H1 (cell line): ENCODE results near the gene CADPS. TPM values are rescaled to one million over a fixed set of nuclear protein-coding genes. Genes with fewer than 3 reads are reported as not detected.

Experiments used
- CTCF ChIA-PET: fragments of 300-600 bp; sonication (Branson Sonifier 250); formaldehyde crosslinking; loops from one replicate; lab custom pipeline; 2021; ENCODE audit not compliant: partially characterized antibody; lab: Charles Lee
- POLR2A ChIA-PET: fragments of 300-600 bp; sonication (Branson Sonifier 250); formaldehyde crosslinking; loops from one replicate; lab custom pipeline; 2021; ENCODE audit warnings: inconsistent platforms; ENCODE audit not compliant: partially characterized antibody; lab: Charles Lee
- DNase-seq, 2 experiments: peaks; one replicate each; pipeline versions ENCODE4 v3.0.0 to v3.0.0-alpha.2; 2010 to 2022; ENCODE audit warnings: low spot score in 2 of 2, low read depth in 1 of 2, mixed read lengths in 1 of 2
- FAIRE-seq: peaks from 2 replicates; lab custom pipeline; 2011; peaks lifted over from hg19 to GRCh38; lab: Jason Lieb, UNC
- H2AFZ ChIP-seq: 2 replicates; pipeline ENCODE4 v1.8.1; 2012; ENCODE audit warnings: low read length, inconsistent platforms
- H2AK5ac ChIP-seq: 2 replicates; pipeline ENCODE4 v1.6.1; 2013; ENCODE audit warnings: low read depth, low read length
- H2BK120ac ChIP-seq: replicated peaks from 2 replicates; pipeline ENCODE3; 2013; ENCODE audit warnings: low read depth, low read length, inconsistent platforms
- H2BK12ac ChIP-seq: 2 replicates; pipeline ENCODE4 v1.6.1; 2013; ENCODE audit warnings: low read depth, low read length
- H2BK15ac ChIP-seq: 2 replicates; pipeline ENCODE4 v1.6.1; 2013; ENCODE audit warnings: low read length
- H2BK20ac ChIP-seq: 2 replicates; pipeline ENCODE4 v1.6.1; 2013; ENCODE audit warnings: low read length
- H2BK5ac ChIP-seq: 2 replicates; pipeline ENCODE4 v1.6.1; 2013; ENCODE audit warnings: low read depth, low read length
- H3K14ac ChIP-seq: 2 replicates; pipeline ENCODE4 v1.6.1; 2013; ENCODE audit warnings: inconsistent platforms; ENCODE audit not compliant: insufficient read length
- H3K18ac ChIP-seq: 2 replicates; pipeline ENCODE4 v1.6.1; 2013; ENCODE audit warnings: low read length; ENCODE audit errors: extremely low read depth
- H3K23ac ChIP-seq: 2 replicates; pipeline ENCODE4 v1.6.1; 2013; ENCODE audit warnings: inconsistent platforms; ENCODE audit not compliant: insufficient read length
- H3K23me2 ChIP-seq: 2 replicates; pipeline ENCODE4 v1.6.1; 2013; ENCODE audit warnings: low read depth, low read length
- H3K27ac ChIP-seq: 2 replicates; pipeline ENCODE4 v1.6.1; 2011; ENCODE audit warnings: low read depth, low read length, inconsistent platforms
- H3K27me3 ChIP-seq, 4 experiments: replicated peaks in 1 of 4; 1 replicate in 1 of 4; 2 replicates in 3 of 4; pipeline versions ENCODE4 v1.6.1 to v1.8.1; 2011 to 2013; ENCODE audit warnings: low read length in 3 of 4, mild to moderate bottlenecking in 3 of 4, inconsistent platforms in 2 of 4, mixed read lengths in 2 of 4, moderate library complexity in 1 of 4; ENCODE audit not compliant: control insufficient read depth in 3 of 4, insufficient read depth in 3 of 4; ENCODE audit errors: extremely low read depth in 1 of 4
- H3K36me3 ChIP-seq, 4 experiments: 2 replicates each; pipeline versions ENCODE4 v1.6.1 to v1.8.1; 2011 to 2013; ENCODE audit warnings: mild to moderate bottlenecking in 4 of 4, low read length in 3 of 4, moderate library complexity in 2 of 4, control low read depth in 1 of 4, inconsistent platforms in 1 of 4; ENCODE audit not compliant: insufficient read depth in 4 of 4, control insufficient read depth in 2 of 4
- H3K4ac ChIP-seq: replicated peaks from 2 replicates; pipeline ENCODE3; 2013; ENCODE audit warnings: low read length, low read depth, mixed read lengths, inconsistent platforms; ENCODE audit not compliant: insufficient read length
- H3K4me1 ChIP-seq, 4 experiments: replicated peaks in 1 of 4; 1 replicate in 1 of 4; 2 replicates in 3 of 4; pipeline versions ENCODE4 v1.6.1 to v1.8.1; 2011 to 2013; ENCODE audit warnings: low read length in 3 of 4, inconsistent platforms in 2 of 4, mixed read lengths in 1 of 4; ENCODE audit not compliant: insufficient read depth in 4 of 4, control insufficient read depth in 3 of 4
- H3K4me2 ChIP-seq, 2 experiments: 2 replicates each; pipeline versions ENCODE4 v1.6.1 to v1.8.1; 2011 to 2013; ENCODE audit warnings: low read depth in 2 of 2, low read length in 2 of 2, control low read depth in 1 of 2, inconsistent platforms in 1 of 2, mild to moderate bottlenecking in 1 of 2; ENCODE audit not compliant: insufficient read depth in 1 of 2
- H3K4me3 ChIP-seq, 4 experiments: fragments of 200-600, 300-600 bp in 1 of 4; sonication (generic), shearing (Covaris generic), sonication (Bioruptor Twin) in 1 of 4; 2 replicates each; pipeline versions ENCODE4 v1.5.1 to v1.8.1; 2011 to 2016; ENCODE audit warnings: low read length in 4 of 4, low read depth in 3 of 4, control low read depth in 2 of 4, inconsistent platforms in 2 of 4, mild to moderate bottlenecking in 2 of 4, mixed read lengths in 1 of 4, moderate library complexity in 1 of 4; ENCODE audit not compliant: insufficient read depth in 2 of 4; ENCODE audit errors: extremely low read depth in 1 of 4
- H3K56ac ChIP-seq: replicated peaks from 2 replicates; pipeline ENCODE3; 2013; ENCODE audit warnings: low read depth, mild to moderate bottlenecking, mixed read lengths, low read length, inconsistent platforms; ENCODE audit not compliant: insufficient read length
- H3K79me1 ChIP-seq: 2 replicates; pipeline ENCODE4 v1.6.1; 2013; ENCODE audit warnings: low read depth, low read length, control low read depth
- H3K79me2 ChIP-seq, 2 experiments: 2 replicates each; pipeline versions ENCODE4 v1.6.1 to v1.8.1; 2012 to 2013; ENCODE audit warnings: low read length in 2 of 2, mild to moderate bottlenecking in 2 of 2, inconsistent platforms in 1 of 2; ENCODE audit not compliant: insufficient read depth in 2 of 2, control insufficient read depth in 1 of 2
- H3K9ac ChIP-seq, 4 experiments: replicated peaks in 1 of 4; 1 replicate in 1 of 4; 2 replicates in 3 of 4; pipeline versions ENCODE4 v1.6.1 to v1.8.1; 2011 to 2013; ENCODE audit warnings: low read depth in 3 of 4, low read length in 3 of 4, control low read depth in 2 of 4, mild to moderate bottlenecking in 2 of 4, moderate library complexity in 2 of 4, inconsistent platforms in 1 of 4; ENCODE audit errors: extremely low read depth in 1 of 4
- H3K9me3 ChIP-seq, 2 experiments: 2 replicates each; pipeline versions ENCODE4 v1.6.1 to v1.8.1; 2012 to 2013; ENCODE audit warnings: mild to moderate bottlenecking in 2 of 2, moderate library complexity in 2 of 2, control low read depth in 1 of 2, inconsistent platforms in 1 of 2, low read depth in 1 of 2, low read length in 1 of 2, mixed read lengths in 1 of 2; ENCODE audit not compliant: insufficient read depth in 2 of 2
- H4K20me1 ChIP-seq, 2 experiments: replicated peaks in 1 of 2; 2 replicates each; pipeline versions ENCODE3 to v1.8.1; 2011 to 2013; ENCODE audit warnings: inconsistent platforms in 2 of 2, low read length in 2 of 2, mild to moderate bottlenecking in 1 of 2; ENCODE audit not compliant: insufficient read depth in 2 of 2, control insufficient read depth in 1 of 2
- H4K5ac ChIP-seq: 2 replicates; pipeline ENCODE4 v1.6.1; 2013; ENCODE audit warnings: low read length, low read depth, mixed read lengths, inconsistent platforms; ENCODE audit not compliant: insufficient read length
- H4K8ac ChIP-seq: 2 replicates; pipeline ENCODE4 v1.8.0; 2013; ENCODE audit warnings: mild to moderate bottlenecking, moderate library complexity, low read length, inconsistent platforms; ENCODE audit not compliant: insufficient read depth; ENCODE audit errors: extremely low read depth
- H4K91ac ChIP-seq: replicated peaks from 2 replicates; pipeline ENCODE3; 2013; ENCODE audit warnings: low read length, mixed read lengths, inconsistent platforms; ENCODE audit not compliant: insufficient read length
- CBX5 ChIP-seq: fragments of 300-800, 300-1000 bp; sonication (generic); IDR thresholded peaks from 2 replicates; pipeline ENCODE4 v1.7.1; 2016; ENCODE audit warnings: antibody characterized with exemption, low read length, low read depth
- JUN ChIP-seq: IDR thresholded peaks from 2 replicates; pipeline ENCODE4 v1.6.1; 2011; ENCODE audit warnings: low read depth, mild to moderate bottlenecking, improper control_type of control experiment, low read length
- POLR2A ChIP-seq, 2 experiments: IDR thresholded peaks; 1 replicate in 1 of 2; 2 replicates in 1 of 2; pipeline ENCODE4 v1.6.1; 2011; ENCODE audit warnings: low read depth in 2 of 2, low read length in 2 of 2, mild to moderate bottlenecking in 2 of 2; ENCODE audit errors: control extremely low read depth in 1 of 2
- SIX5 ChIP-seq: IDR thresholded peaks from 2 replicates; pipeline ENCODE4 v1.6.1; 2011; ENCODE audit warnings: mild to moderate bottlenecking, low read depth, low read length
- WGBS, 2 experiments: shearing (Covaris generic) in 1 of 2; methylation state at CpG; one replicate each; pipeline versions ENCODE4 v1.1.6 to v1.1.7; 2013 to 2015; ENCODE audit warnings: low lambda C conversion rate in 2 of 2, mixed read lengths in 2 of 2, inconsistent platforms in 1 of 2, low coverage in 1 of 2, missing lambda C conversion rate in 1 of 2; ENCODE audit not compliant: insufficient replicate concordance in 2 of 2, insufficient coverage in 1 of 2, insufficient read length in 1 of 2; ENCODE audit errors: extremely low coverage in 1 of 2, missing lambda C conversion rate in 1 of 2; 5-methylcytosine and 5-hydroxymethylcytosine counted together
- polyA plus RNA-seq, 7 experiments: library from polyadenylated mRNA; depleted of rRNA in 3 of 7; stranded (reverse) in 5 of 7; unstranded in 2 of 7; fragments of >200 nt in 5 of 7; fragments of 200-250 nt in 2 of 7; gene quantifications; 1 replicate in 5 of 7; 2 replicates in 1 of 7; 4 replicates in 1 of 7; pipeline versions ENCODE4 v1.2.1 to v1.2.3, GENCODE V29; 2011 to 2013; ENCODE audit warnings: missing spikeins in 2 of 7, mixed read lengths in 2 of 7
- total RNA-seq: library from RNA; stranded (reverse); fragmentation: NEBNext Ultra II Directional; extraction: Animal tissue kit (Norgen Biotek cat#: 25700); gene quantifications from 2 replicates; pipeline ENCODE4 v1.2.1, GENCODE V29; 2021
- TF ChIP-seq, protein P1 (sequence below): IDR thresholded peaks from 2 replicates; pipeline ENCODE4 v1.6.1; 2011; ENCODE audit warnings: low read depth, mild to moderate bottlenecking, low read length; ENCODE audit not compliant: insufficient read depth

CADPS gene
- total and polyA plus RNA-seq, 2 of the 8 experiments (the other 6 are each of a cell fraction or from before 2014, with no cell fraction given), result 7.1 to 10.2 TPM

DNA sequence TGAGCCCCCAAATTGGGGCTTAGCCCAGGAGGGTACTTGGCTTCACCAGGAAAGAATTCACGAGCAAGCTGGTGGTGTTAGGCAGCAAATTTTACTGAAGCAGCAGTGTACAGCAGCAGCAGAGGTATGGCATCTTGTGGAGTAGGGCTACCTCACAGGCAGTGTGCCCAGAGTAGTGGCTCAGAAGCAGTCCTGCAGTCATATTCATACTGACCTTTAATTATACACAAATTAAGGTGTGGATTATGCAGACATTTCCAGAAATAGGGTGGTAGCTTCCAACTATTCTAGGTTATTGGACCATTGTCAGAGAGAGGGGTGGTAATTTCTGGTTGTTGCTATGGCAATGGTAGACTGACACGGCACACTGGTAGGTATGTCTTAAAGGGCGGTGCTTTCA, 20.7 kb upstream of the CADPS start:
- Histone ChIP-seq H3K27ac (no peak overlapping the region), H3K14ac (no peak overlapping the region), H2AK5ac (no peak overlapping the region), H3K9me3 (peaks cover 10 to 13% of the 10 kb centered on the region in 2 experiments; a peak in 3 of 4 replicates), H3K4ac (no peak overlapping the region), H4K8ac (no peak overlapping the region), H3K56ac (no peak overlapping the region), H3K4me2 (no peak overlapping the region), H3K9ac (no peak overlapping the region), H3K18ac (no peak overlapping the region), H4K91ac (no peak overlapping the region), H3K79me1 (no peaks in the 10 kb centered on the region), H4K5ac (no peak overlapping the region), H2BK120ac (no peak overlapping the region), H2BK12ac (no peak overlapping the region), H3K4me1 (no peaks in the 10 kb centered on the region), H3K23ac (no peak overlapping the region), H3K27me3 (no peaks in the 10 kb centered on the region), H3K79me2 (no peaks in the 10 kb centered on the region), H3K23me2 (no peaks in the 10 kb centered on the region), H4K20me1 (no peaks in the 10 kb centered on the region), H3K4me3 (no peak overlapping the region), H2BK5ac (no peak overlapping the region), H2BK15ac (no peak overlapping the region), H2AFZ (no peak overlapping the region), H2BK20ac (no peak overlapping the region), H3K36me3 (no peaks in the 10 kb centered on the region)
- ChIA-PET CTCF (interaction anchor here (1.1 kb wide), 1 partner anchor 226 kb away, joined by 3 read pairs; no protein-coding TSS in a partner anchor), POLR2A (no interaction called here)
- 92% methylated on average over 3 of the region's 3 CpGs; no CpG with 5 or more reads in 1 of the 2 experiments for WGBS, 2 experiments
- FAIRE-seq, result no peak
- DNase-seq, result no peak
- no peak for TF ChIP-seq JUN
- TF ChIP-seq, protein P1, sequence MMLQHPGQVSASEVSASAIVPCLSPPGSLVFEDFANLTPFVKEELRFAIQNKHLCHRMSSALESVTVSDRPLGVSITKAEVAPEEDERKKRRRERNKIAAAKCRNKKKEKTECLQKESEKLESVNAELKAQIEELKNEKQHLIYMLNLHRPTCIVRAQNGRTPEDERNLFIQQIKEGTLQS, result no peak
- no peak for TF ChIP-seq CBX5
- TF ChIP-seq SIX5, result no peak
- no peak for TF ChIP-seq POLR2A (IDR thresholded peaks at IDR 0.05; ENCODE audit: control extremely low read depth in 1 of 2, low read depth in 2 of 2, low read length in 2 of 2)
